ENCODE results near the gene STUB1.

GRCh38 chr16:640614-641013 lies 39.6 kb upstream of the STUB1 start:
- no peak for TF ChIP-seq CTCF (IDR thresholded peaks at IDR 0.05; ENCODE audit: extremely low read depth in 1 of 2, insufficient read depth in 1 of 2, low read depth in 1 of 2, low read length in 2 of 2)
- TF ChIP-seq MAX (IDR thresholded peaks at IDR 0.05; ENCODE audit: insufficient read depth, insufficient read length) = no peak
- TF ChIP-seq EZH2 (IDR thresholded peaks at IDR 0.05; ENCODE audit: borderline replicate concordance, low read depth, low read length, severe bottlenecking) = no peak

All from endothelial cell of umbilical vein (primary cell).